HAP-1 (cell line): Measurements from ENCODE around the gene UGT1A7.
"Not testable (repeated sequence)": the region's sequence is repeated elsewhere in the genome, so short reads cannot be mapped to it uniquely, and the experiment has no call there.

Experiments
- DNase-seq, 2 experiments: peaks; one replicate each; pipeline ENCODE4 v3.0.0-alpha.2; 2016 to 2020; ENCODE audit warnings: low spot score in 2 of 2
- H3K27me3 ChIP-seq: fragments of 250-450 bp; sonication (Bioruptor Pico); 2 replicates; pipeline ENCODE4 v1.5.1; 2020; ENCODE audit warnings: low read depth, mild to moderate bottlenecking, moderate library complexity
- H3K36me3 ChIP-seq: fragments of 250-450 bp; sonication (Bioruptor Pico); replicated peaks from 2 replicates; pipeline ENCODE4 v1.5.1; 2020; ENCODE audit warnings: mild to moderate bottlenecking
- H3K4me1 ChIP-seq: fragments of 250-450 bp; sonication (Bioruptor Pico); 2 replicates; pipeline ENCODE4 v1.5.1; 2020; ENCODE audit warnings: mild to moderate bottlenecking
- H3K4me3 ChIP-seq: fragments of 250-450 bp; sonication (Bioruptor Pico); 2 replicates; pipeline ENCODE4 v1.5.1; 2020; ENCODE audit warnings: mild to moderate bottlenecking, moderate library complexity
- H3K9me3 ChIP-seq: fragments of 250-450 bp; sonication (Bioruptor Pico); 2 replicates; pipeline ENCODE4 v1.5.1; 2020; ENCODE audit warnings: mild to moderate bottlenecking, moderate library complexity
- in situ Hi-C: fragments of 300-500 bp; cut with MboI; formaldehyde crosslinking; loops from 3 replicates; pipeline ENCODE4 v1.14.3; 2020; ENCODE audit warnings: low sequenced_read_pairs, inconsistent platforms, mixed read lengths

The UGT1A7 gene

DNA sequence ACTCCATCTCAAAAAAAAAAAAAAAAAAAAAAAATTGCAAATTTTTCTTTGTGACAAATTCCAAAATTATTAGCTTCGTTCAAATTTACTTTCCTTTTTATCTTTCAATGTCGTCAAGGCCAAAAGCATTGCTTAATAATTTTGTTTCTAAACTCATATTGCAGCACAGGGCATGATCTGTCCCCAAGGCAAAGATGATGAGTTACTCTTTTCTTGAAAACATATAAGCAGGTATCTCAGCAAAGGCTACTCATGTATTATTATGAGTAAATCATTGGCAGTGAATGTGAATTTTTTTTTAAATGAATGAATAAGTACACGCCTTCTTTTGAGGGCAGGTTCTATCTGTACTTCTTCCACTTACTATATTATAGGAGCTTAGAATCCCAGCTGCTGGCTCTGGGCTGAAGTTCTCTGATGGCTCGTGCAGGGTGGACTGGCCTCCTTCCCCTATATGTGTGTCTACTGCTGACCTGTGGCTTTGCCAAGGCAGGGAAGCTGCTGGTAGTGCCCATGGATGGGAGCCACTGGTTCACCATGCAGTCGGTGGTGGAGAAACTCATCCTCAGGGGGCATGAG lies at the start of gene UGT1A7:
Gene UGT1A7 (plus strand): TSS at position 381 of the 579 bp plus-strand sequence. CDS start 37 bp downstream, at position 418.
- Histone ChIP-seq H3K27me3 (no peaks in the 10 kb centered on the region), H3K36me3 (no peaks in the 10 kb centered on the region), H3K4me3 (no peak within 1 kb of the TSS), H3K9me3 (no peaks in the 10 kb centered on the region), H3K4me1 (peaks cover 3% of the 10 kb centered on the region)
- in situ Hi-C loops: no loop called here
- no peak for DNase-seq

DNA sequence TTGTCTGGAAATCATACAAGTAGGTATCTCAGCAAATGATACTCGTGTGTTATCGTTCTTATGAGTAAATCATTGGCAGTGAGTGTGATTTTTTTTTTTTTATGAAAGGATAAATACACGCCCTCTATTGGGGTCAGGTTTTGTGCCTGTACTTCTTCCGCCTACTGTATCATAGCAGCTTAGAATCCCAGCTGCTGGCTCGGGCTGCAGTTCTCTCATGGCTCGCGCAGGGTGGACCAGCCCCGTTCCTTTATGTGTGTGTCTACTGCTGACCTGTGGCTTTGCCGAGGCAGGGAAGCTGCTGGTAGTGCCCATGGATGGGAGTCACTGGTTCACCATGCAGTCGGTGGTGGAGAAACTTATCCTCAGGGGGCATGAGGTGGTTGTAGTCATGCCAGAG lies 45.4 kb upstream of the UGT1A7 start, which contains the start of gene UGT1A10:
Gene UGT1A10 (plus strand): TSS at position 143 of the 400 bp plus-strand sequence. CDS start 75 bp downstream, at position 218.
- H3K4me3 ChIP-seq, DNase-seq, in situ Hi-C loops, H3K27me3 ChIP-seq, H3K4me1 ChIP-seq, H3K9me3 ChIP-seq, H3K36me3 ChIP-seq: not testable (repeated sequence)

DNA sequence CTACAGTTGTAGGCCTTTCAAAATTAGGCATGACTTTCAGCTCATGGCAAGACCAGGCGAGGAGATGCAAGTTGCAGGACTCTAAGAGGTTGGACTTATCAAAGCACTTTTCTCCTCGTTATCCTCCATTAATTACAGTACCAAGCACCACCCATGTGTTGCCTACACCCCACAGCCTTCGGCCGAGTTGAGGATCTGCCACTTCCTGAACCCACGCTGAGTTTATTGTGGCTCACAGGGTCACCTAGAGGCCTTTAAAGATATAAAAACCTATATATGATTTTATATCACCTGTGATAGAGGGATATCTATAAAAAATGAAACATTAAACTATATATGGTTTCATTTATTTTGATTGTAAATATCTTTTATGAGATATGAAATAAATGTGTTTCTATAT lies 42.9 kb upstream of the UGT1A7 start:
- H3K36me3 ChIP-seq: no peaks in the 10 kb centered on the region
- no peak for DNase-seq
- H3K4me3 ChIP-seq: no peak overlapping the region
- H3K27me3 ChIP-seq: no peaks in the 10 kb centered on the region
- in situ Hi-C loops: no loop called here
- H3K4me1 ChIP-seq: no peaks in the 10 kb centered on the region
- no peaks in the 10 kb centered on the region; the same call in 1 of the 2 replicates for H3K9me3 ChIP-seq

DNA sequence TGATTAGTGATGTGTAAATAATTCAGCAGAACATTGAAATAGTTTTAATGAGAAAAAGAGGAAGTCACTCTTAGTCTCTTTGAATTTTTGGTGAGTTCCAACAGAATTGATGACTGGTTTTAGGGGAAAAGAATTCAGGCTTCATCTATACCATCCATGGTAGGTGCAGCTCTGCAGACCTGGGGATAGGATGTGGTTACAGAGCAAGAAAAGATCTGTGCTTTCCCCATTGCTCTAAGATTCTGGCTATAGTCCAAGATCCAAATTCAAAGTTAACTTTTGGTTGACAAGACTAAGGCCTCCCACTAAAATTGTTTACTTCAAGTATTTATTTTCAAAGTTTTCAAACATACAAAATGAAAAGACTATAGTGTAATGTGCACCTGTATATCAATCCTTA lies 41.8 kb upstream of the UGT1A7 start:
- Histone ChIP-seq H3K4me3 (no peak overlapping the region), H3K36me3 (no peaks in the 10 kb centered on the region), H3K9me3 (no peaks in the 10 kb centered on the region; the same call in 1 of the 2 replicates), H3K4me1 (no peaks in the 10 kb centered on the region), H3K27me3 (no peaks in the 10 kb centered on the region)
- in situ Hi-C loops: no loop called here
- DNase-seq: no peak

DNA sequence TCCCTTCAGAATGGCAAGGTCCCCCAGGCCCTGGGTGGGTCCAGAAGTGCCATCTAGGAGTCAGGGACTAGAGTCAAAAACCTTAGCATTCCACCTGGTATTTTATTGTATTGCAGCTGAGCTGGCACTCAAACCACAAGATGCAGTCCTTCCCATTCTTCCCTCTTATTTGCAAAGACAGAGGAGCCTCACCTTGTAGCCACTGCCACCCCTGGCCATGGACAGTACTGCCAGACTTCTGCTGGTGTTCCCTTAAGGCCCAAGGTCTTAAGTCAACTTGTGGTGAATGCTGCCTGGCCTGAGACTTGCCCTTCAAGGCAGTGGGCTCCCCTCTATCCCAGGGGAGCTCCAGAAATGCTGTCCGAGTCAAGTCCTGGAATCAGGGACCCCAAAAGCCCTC lies 38.6 kb upstream of the UGT1A7 start:
- Histone ChIP-seq H3K4me1 (no peaks in the 10 kb centered on the region), H3K9me3 (peaks cover 13% of the 10 kb centered on the region), H3K4me3 (no peak overlapping the region), H3K36me3 (no peaks in the 10 kb centered on the region; the same call in 1 of the 2 replicates), H3K27me3 (no peaks in the 10 kb centered on the region)
- in situ Hi-C loops: no loop called here
- DNase-seq: peak in 1 of 2 experiments; percentile 34

DNA sequence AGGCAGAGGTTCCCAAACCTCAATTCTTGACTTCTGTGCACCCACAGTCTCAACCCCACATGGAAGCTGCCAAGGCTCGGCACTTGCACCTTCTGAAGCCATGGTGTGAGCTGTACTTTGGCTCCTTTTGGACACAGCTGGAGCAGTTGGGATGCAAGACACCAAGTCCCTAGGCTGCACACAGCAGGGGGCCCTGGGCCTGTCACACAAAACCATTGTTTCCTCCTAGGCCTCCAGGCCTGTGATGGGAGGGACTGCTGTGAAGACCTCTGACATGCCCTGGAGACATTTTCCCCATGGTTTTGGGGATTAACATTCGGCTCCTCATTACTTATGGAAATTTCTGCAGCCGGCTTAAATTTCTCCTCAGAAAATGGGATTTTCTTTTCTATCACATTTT lies 35.7 kb upstream of the UGT1A7 start:
- in situ Hi-C loops: not testable (repeated sequence)

DNA sequence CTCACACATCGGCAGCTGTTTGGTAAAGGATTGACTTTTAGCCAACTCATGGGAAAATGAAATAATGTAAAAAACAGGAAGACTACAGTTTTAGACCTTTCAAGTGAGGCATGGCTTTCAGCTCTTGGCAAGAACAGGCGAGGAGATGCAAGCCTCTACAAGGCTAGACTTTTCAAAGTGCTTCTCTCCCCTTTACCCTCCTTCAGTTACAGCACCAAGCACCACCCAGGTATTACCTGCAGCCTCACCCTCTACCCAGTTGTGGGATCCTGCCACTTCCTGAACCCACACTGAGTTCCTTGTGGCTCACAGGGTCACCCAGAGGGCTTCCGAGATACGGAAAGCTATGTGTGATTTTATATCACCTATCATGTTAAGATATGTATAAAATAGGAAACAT lies 30.7 kb upstream of the UGT1A7 start:
- Histone ChIP-seq H3K27me3 (no peaks in the 10 kb centered on the region), H3K4me1 (no peaks in the 10 kb centered on the region), H3K36me3 (no peaks in the 10 kb centered on the region; the same call in 1 of the 2 replicates), H3K4me3 (no peak overlapping the region), H3K9me3 (peaks cover 14% of the 10 kb centered on the region)
- no peak for DNase-seq
- in situ Hi-C loops: no loop called here

More for the DNA sequence above, 35.7 kb upstream of the UGT1A7 start:
- not testable (repeated sequence) for H3K4me1 ChIP-seq, H3K27me3 ChIP-seq, H3K36me3 ChIP-seq, H3K4me3 ChIP-seq, DNase-seq
- peaks cover 19% of the 10 kb centered on the region for H3K9me3 ChIP-seq

DNA sequence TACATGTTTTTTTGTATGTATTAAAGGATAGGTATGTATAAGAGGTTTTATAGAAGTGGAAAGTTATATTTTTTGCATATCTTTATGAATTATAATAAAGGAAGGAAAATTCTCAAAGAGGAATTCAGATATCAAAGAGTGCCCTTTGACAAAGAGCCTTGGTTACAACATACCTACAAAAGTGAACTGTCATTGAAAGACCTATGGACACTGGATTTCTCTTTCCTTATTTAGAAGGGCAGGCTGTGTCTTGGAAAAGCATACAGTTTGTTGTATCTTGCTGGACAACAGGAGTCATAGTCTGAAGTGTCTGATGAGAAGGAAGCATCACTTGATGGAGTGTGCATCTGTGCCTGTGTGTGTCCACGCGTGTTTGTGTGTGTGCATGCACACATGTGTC lies 30.3 kb upstream of the UGT1A7 start:
- Histone ChIP-seq H3K36me3 (no peaks in the 10 kb centered on the region; the same call in 1 of the 2 replicates), H3K4me1 (no peaks in the 10 kb centered on the region), H3K27me3 (no peaks in the 10 kb centered on the region), H3K9me3 (peaks cover 10% of the 10 kb centered on the region), H3K4me3 (no peak overlapping the region)
- in situ Hi-C loops: no loop called here
- DNase-seq: no peak

DNA sequence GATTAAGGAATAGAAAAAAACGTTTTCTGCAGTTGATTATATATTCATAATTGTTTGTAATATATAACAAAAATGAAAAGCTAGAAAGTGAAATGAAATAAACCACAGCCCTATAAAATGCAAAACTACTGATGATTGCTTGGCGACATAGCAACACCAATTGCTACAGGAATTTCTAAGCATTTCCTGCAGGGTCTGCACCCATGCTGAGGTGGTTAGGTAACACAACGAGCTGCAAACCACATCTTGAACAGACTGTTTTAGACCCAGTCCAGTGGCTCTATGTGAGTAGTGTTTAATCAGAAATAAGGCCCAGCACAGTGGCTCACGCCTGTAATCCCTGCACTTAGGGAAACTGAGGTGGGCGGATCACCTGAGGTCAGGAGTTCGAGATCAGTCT lies 27.2 kb upstream of the UGT1A7 start:
- no peaks in the 10 kb centered on the region; the same call in 1 of the 2 replicates for H3K9me3 ChIP-seq
- in situ Hi-C loops: no loop called here
- H3K27me3 ChIP-seq: no peaks in the 10 kb centered on the region
- H3K4me3 ChIP-seq: no peak overlapping the region
- no peaks in the 10 kb centered on the region for H3K4me1 ChIP-seq
- no peaks in the 10 kb centered on the region for H3K36me3 ChIP-seq
- no peak for DNase-seq

DNA sequence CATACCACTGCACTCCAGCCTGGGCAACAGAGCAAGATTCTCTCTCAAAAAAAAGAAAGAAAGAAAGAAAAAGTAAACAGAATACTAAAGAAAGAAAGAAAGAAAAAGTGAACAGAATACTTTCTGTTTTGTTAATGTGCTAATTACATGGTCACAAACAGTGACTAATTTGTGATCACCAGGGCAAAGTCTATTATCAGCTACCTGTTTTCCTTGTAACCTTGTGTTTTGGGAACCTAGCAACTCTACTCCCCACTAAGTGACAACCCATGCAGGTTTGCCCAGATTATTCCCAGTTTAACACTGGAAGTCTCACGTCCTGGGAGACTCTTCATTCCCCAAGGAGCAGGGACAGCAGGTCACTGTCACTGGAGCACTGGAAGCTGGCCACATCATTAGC lies 26.7 kb upstream of the UGT1A7 start:
- Histone ChIP-seq H3K4me1 (no peaks in the 10 kb centered on the region), H3K27me3 (no peaks in the 10 kb centered on the region), H3K36me3 (no peaks in the 10 kb centered on the region), H3K9me3 (no peaks in the 10 kb centered on the region; the same call in 1 of the 2 replicates), H3K4me3 (no peak overlapping the region)
- no peak for DNase-seq
- in situ Hi-C loops: no loop called here

DNA sequence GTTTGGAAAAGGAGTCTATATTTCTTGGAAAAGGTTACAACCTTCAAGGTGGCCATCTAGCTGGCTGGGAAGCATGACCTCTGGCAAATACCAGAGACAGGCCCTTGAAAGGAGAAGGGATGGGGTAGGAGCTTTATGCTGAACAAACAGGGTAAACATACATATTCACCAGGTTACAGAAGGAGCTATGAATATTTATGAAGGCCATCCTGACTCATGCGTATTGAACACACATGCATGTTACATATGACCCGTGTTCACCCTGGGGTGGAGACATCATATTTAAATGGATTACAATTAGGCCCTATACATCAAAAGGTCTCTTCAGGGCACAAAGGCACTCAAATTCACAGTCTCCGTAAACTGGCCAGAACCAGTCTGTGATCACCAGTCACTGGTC lies 25.8 kb upstream of the UGT1A7 start:
- H3K9me3 ChIP-seq, H3K4me1 ChIP-seq, H3K36me3 ChIP-seq, in situ Hi-C loops, H3K27me3 ChIP-seq, H3K4me3 ChIP-seq, DNase-seq: not testable (repeated sequence)

DNA sequence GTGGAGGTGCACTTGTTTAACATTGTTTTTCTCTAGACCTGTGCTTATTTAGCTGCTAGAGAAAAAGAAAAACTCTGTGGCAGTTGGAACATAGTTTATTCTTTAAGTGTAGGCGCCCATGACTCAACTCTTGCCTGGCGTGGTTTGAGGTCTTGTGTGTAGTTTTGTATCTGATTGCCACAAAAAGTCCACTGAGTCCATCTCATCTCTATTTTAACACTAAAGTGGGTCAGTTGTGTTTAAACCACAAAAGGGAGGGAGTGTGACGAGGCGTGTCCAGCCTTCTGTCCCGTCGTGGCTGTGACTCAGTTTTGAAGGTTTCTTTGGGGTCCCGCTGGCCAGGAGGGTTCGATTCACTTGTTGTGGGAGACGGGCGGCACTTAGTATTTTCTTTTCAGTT lies 25.3 kb upstream of the UGT1A7 start:
- Histone ChIP-seq H3K9me3 (no peaks in the 10 kb centered on the region), H3K4me3 (no peak overlapping the region), H3K36me3 (no peaks in the 10 kb centered on the region), H3K4me1 (peaks cover 7% of the 10 kb centered on the region; the same call in 1 of the 2 replicates), H3K27me3 (no peaks in the 10 kb centered on the region)
- no peak for DNase-seq
- in situ Hi-C loops: no loop called here

DNA sequence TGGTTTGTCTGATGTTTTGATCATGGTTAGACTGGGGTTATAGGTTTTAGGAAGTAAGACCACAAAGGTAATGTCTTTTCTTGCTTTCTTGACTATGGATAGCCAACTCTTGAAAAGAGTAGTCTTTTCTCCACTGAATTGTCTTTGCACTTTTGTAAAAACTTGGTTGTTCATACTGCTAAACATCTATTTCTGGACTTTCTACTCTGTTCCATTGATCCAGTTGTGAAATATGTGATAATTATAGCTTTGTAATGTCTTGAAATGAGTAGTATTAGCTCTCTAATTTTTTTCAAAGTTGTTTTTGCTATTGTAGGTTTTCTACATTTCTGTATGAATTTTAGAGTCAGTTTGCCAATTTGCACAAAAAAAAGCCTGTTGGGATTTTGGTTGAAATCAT lies 23.1 kb upstream of the UGT1A7 start:
- 0 out of 2 replicates have a peak, but pooled peaks cover 2% of the 10 kb centered on the region for H3K9me3 ChIP-seq
- in situ Hi-C loops: no loop called here
- H3K4me3 ChIP-seq: no peak overlapping the region
- no peak for DNase-seq
- H3K27me3 ChIP-seq: no peaks in the 10 kb centered on the region
- no peaks in the 10 kb centered on the region for H3K36me3 ChIP-seq
- peaks cover 7% of the 10 kb centered on the region; the same call in 1 of the 2 replicates for H3K4me1 ChIP-seq

DNA sequence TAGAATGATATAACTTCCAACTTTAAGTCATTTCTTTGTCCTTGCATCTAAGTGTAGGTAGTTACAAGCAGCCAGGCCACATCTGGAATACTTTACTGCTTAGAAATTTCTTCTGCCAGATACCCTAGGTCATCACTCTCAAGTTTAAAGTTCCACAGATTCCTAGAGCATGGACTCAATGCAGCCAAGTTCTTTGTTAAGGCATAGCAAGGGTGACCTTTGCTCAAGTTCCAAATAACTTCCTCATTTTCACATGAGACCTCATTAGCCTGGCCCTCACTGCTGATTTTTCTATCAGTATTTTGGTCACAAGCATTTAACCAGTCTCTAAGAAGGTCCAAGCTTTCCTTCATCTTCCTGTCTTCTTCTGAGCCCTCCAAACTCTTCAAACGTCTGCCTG lies 17.8 kb upstream of the UGT1A7 start:
- DNase-seq: no peak
- H3K36me3 ChIP-seq: no peaks in the 10 kb centered on the region
- in situ Hi-C loops: no loop called here
- H3K4me1 ChIP-seq: peaks cover 7% of the 10 kb centered on the region; the same call in 1 of the 2 replicates
- 0 out of 2 replicates have a peak, but pooled peaks cover 2% of the 10 kb centered on the region for H3K9me3 ChIP-seq
- H3K4me3 ChIP-seq: no peak overlapping the region
- H3K27me3 ChIP-seq: no peaks in the 10 kb centered on the region
